Subcutaneous adipose tissue (tissue), 4 donors: Measurements from ENCODE around the gene ENTPD6. TPM values are rescaled to one million over a fixed set of nuclear protein-coding genes. Genes with fewer than 3 reads are reported as not detected.

ENCODE experiments used
- CTCF ChIP-seq: fragments of 450-650 bp; IDR thresholded peaks from one replicate; pipeline ENCODE4 v1.5.1; 2016; ENCODE audit warnings: low read depth, mild to moderate bottlenecking, control low read depth, antibody characterized with exemption, moderate library complexity
- total RNA-seq, 4 donors: library from RNA; depleted of rRNA; stranded (reverse); fragments of >200 nt; gene quantifications; one replicate each; pipeline ENCODE4 v1.1.0, GENCODE V29; 2016

The ENTPD6 gene
- total RNA-seq, 4 donors from 2014 or later: 41.3 to 82.5 (median 53.6) TPM

DNA sequence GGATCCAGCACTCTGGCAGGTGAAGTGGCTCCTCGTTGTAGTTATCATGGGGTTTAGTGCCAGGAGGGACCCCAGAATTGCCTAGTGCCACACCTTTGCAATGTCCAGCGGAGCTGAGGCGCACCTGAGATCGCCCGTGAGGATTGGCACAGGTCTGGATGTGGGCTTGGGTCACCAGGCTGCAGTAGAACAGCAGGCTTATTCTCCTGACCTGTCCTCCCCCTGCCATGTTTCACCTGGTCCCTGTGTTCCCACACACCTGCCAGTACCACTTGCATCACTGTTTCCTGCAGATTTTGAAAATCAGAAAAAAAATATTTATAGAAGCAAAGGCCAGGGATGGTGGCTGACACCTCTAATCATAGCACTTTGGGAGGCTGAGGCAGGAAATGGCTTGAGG is 16.7 kb downstream of the ENTPD6 start:
- TF ChIP-seq CTCF: no peak

DNA sequence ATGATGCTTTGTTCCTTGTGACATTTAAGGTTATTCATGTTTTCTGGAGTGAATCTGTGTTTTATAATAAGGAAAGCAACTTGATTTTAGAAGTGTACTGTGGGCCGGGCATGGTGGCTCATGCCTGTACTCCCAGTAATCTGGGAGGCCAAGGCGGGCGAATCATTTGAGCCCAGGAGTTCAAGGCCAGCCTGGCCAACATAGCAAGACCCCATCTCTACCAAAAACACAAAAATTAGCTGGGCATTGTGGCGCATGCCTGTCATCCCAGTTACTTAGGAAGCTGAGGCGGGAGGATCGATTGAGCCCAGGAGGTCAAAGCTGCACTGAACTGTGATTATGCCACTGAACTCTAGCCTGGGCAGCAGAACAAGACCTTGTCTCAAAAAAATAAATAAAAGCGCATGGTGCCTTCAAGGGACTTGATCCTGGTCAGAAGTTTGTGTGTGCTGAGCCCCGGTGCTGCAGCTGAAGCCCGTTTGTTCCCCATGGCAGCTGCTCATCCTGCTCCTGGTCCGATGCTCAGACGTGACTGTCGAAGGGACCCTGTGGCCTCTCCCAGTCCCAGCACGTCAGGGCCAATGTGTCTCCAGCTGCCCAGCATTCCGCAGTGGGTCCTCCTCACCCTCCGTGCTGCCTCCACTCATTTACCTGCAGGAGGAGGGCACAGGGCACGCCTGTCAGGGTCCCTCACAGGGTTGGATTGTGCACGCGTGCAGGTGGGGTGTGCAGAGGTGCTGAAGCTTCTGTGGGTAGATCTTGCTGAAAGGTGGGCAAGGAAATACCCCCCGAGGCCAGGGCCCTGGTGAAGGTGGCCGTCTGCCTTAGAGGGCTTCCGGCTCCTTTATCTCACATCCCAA is 18.3 kb downstream of the ENTPD6 start:
- no peak for TF ChIP-seq CTCF

GRCh38 chr20:25214426-25214790 is 18.9 kb downstream of the ENTPD6 start:
- TF ChIP-seq CTCF: no peak

- TF ChIP-seq CTCF: no peak
These were observed 19.3 kb downstream of the ENTPD6 start for GRCh38 chr20:25214819-25215218.

GRCh38 chr20:25215521-25215920 is 20.0 kb downstream of the ENTPD6 start:
- TF ChIP-seq CTCF: no peak

DNA sequence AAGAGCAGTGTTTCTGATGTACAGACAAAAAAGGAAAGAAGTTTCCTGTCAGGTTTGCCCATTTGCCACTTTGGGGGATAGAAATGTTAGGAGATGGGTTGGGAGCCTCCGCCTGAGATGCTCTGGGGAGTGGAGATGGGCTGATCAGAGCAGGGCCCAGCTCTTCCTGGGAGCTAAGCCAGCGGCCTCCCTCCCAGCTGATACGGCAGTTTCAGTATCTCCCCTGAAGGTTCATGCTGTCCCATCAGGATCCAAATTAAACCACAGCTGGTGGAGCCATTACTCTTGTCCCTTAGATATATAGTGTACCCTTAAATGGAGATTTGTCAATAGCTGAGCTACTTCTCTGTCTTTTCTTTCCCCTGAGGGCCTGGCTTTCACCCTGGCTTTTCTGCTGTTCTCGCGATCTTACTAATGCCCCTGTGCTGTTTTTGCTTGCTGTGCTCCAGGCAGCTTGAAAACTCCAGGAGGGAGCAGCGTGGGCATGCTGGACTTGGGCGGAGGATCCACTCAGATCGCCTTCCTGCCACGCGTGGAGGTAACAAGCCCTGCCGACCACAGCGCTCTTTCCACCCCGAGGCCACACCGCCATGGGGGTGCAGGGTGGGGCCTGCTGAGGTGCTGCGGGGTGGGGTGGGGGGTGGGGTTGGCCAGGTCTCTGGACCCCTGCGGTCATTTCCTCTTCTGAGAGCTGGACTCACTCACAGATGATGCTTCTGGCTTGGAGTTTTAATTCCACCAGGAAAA is 20.9 kb downstream of the ENTPD6 start:
- no peak for TF ChIP-seq CTCF
